ENCODE results near the gene ZBTB7C.

Gene ZBTB7C

GRCh38 chr18:48003426-48004349 is 405.5 kb downstream of the ZBTB7C start:
- no peak for DNase-seq

- no peak for DNase-seq
Measured at GRCh38 chr18:48002933-48003365, 406.2 kb downstream of the ZBTB7C start.

- DNase-seq = no peak
Measured at GRCh38 chr18:48000701-48001100, 408.5 kb downstream of the ZBTB7C start.

GRCh38 chr18:47999801-48000248 is 409.4 kb downstream of the ZBTB7C start:
- no peak for DNase-seq

GRCh38 chr18:47997338-47997780 is 411.8 kb downstream of the ZBTB7C start:
- peak; percentile 81 for DNase-seq

GRCh38 chr18:47996091-47996541 is 413.1 kb downstream of the ZBTB7C start:
- no peak for DNase-seq

- DNase-seq = no peak
Measured at GRCh38 chr18:47995654-47996053, 413.5 kb downstream of the ZBTB7C start.

- no peak for DNase-seq
Measured at GRCh38 chr18:47993409-47993808, 415.8 kb downstream of the ZBTB7C start.

- DNase-seq = no peak
Measured at GRCh38 chr18:47992976-47993375, 416.2 kb downstream of the ZBTB7C start.

GRCh38 chr18:47992266-47992665 is 416.9 kb downstream of the ZBTB7C start:
- no peak for DNase-seq

- DNase-seq = no peak
Measured at GRCh38 chr18:47990981-47991380, 418.2 kb downstream of the ZBTB7C start.

- no peak for DNase-seq
Measured at GRCh38 chr18:47987388-47987699, 421.8 kb downstream of the ZBTB7C start.

- DNase-seq = no peak
Measured at GRCh38 chr18:47986620-47987387, 422.4 kb downstream of the ZBTB7C start.

- no peak for DNase-seq
Measured at GRCh38 chr18:47985866-47986265, 423.3 kb downstream of the ZBTB7C start.

GRCh38 chr18:47984991-47985390 is 424.2 kb downstream of the ZBTB7C start:
- no peak for DNase-seq

- DNase-seq = no peak
Measured at GRCh38 chr18:47983946-47984345, 425.2 kb downstream of the ZBTB7C start.

- DNase-seq = no peak
Measured at GRCh38 chr18:47983055-47983454, 426.1 kb downstream of the ZBTB7C start.

GRCh38 chr18:47981830-47982229 is 427.4 kb downstream of the ZBTB7C start:
- DNase-seq = no peak

GRCh38 chr18:47981320-47981719 is 427.9 kb downstream of the ZBTB7C start:
- no peak for DNase-seq

- no peak for DNase-seq
Measured at GRCh38 chr18:47979611-47980200, 429.5 kb downstream of the ZBTB7C start.

GRCh38 chr18:47978603-47979002 is 430.6 kb downstream of the ZBTB7C start:
- no peak for DNase-seq

GRCh38 chr18:47978141-47978540 is 431.0 kb downstream of the ZBTB7C start:
- no peak for DNase-seq

All from activated CD8-positive, alpha-beta memory T cell treated with anti-CD3 and anti-CD28 coated beads, Interleukin-2, amount 50 U/mL, for 48 hours (primary cell).